HG03575 (cell line): ENCODE results near the gene LRPAP1.
"Not testable (repeated sequence)": the region's sequence is repeated elsewhere in the genome, so short reads cannot be mapped to it uniquely, and the experiment has no call there.

ENCODE experiments used
- ATAC-seq: cut with Tn5 transposase; IDR thresholded peaks from one replicate; pipeline ENCODE4 v1.9.1; 2021; ENCODE audit not compliant: unreplicated experiment, insufficient number of reproducible peaks, low FRiP score; ENCODE audit errors: extremely low read depth

Gene LRPAP1

GRCh38 chr4:3511601-3512000 is 20.6 kb downstream of the LRPAP1 start:
- ATAC-seq, result not testable (repeated sequence)

GRCh38 chr4:3511187-3511586 is 21.0 kb downstream of the LRPAP1 start:
- no peak for ATAC-seq

GRCh38 chr4:3510481-3510880 is 21.7 kb downstream of the LRPAP1 start:
- no peak for ATAC-seq

- no peak for ATAC-seq
Observed at GRCh38 chr4:3508542-3508941, 23.7 kb downstream of the LRPAP1 start.

- no peak for ATAC-seq
Observed at GRCh38 chr4:3505231-3505630, 27.0 kb downstream of the LRPAP1 start.

GRCh38 chr4:3502941-3503936 is 29.0 kb downstream of the LRPAP1 start:
- ATAC-seq, result no peak

- no peak for ATAC-seq
Observed at GRCh38 chr4:3501825-3502425, 30.3 kb downstream of the LRPAP1 start.

GRCh38 chr4:3501126-3501824 is 30.9 kb downstream of the LRPAP1 start:
- ATAC-seq, result no peak

GRCh38 chr4:3500634-3501101 is 31.6 kb downstream of the LRPAP1 start:
- no peak for ATAC-seq

- ATAC-seq, result no peak
Observed at GRCh38 chr4:3500111-3500510, 32.1 kb downstream of the LRPAP1 start.

- ATAC-seq, result no peak
Observed at GRCh38 chr4:3499710-3500109, 32.5 kb downstream of the LRPAP1 start.

- no peak for ATAC-seq
Observed at GRCh38 chr4:3498901-3499510, 33.2 kb downstream of the LRPAP1 start.

GRCh38 chr4:3498407-3498806 is 33.8 kb downstream of the LRPAP1 start:
- no peak for ATAC-seq

- ATAC-seq, result no peak
Observed at GRCh38 chr4:3497523-3498389, 34.5 kb downstream of the LRPAP1 start.

- no peak for ATAC-seq
Observed at GRCh38 chr4:3497095-3497494, 35.1 kb downstream of the LRPAP1 start.

GRCh38 chr4:3496021-3496420 is 36.2 kb downstream of the LRPAP1 start:
- no peak for ATAC-seq

- no peak for ATAC-seq
Observed at GRCh38 chr4:3495204-3495975, 36.8 kb downstream of the LRPAP1 start.

- ATAC-seq, result no peak
Observed at GRCh38 chr4:3494462-3494871, 37.8 kb downstream of the LRPAP1 start.
